GM18507 (cell line): Measurements from ENCODE around the gene RTN4.
A peak's percentile ranks its signal among the peaks of the same experiment; 100 is the strongest.
"Not testable (repeated sequence)": the region's sequence is repeated elsewhere in the genome, so short reads cannot be mapped to it uniquely, and the experiment has no call there.

Experiments used
- DNase-seq: peaks from one replicate; pipeline ENCODE4 v3.0.0; 2011; ENCODE audit warnings: low read depth; ENCODE audit not compliant: insufficient read length; ENCODE audit errors: extremely low spot score
- FAIRE-seq: peaks from 2 replicates; lab custom pipeline; 2011; peaks lifted over from hg19 to GRCh38; lab: Jason Lieb, UNC

Gene RTN4

GRCh38 chr2:55073000-55073983 is 23.0 kb upstream of the RTN4 start:
- DNase-seq, result no peak
- no peak for FAIRE-seq

DNA sequence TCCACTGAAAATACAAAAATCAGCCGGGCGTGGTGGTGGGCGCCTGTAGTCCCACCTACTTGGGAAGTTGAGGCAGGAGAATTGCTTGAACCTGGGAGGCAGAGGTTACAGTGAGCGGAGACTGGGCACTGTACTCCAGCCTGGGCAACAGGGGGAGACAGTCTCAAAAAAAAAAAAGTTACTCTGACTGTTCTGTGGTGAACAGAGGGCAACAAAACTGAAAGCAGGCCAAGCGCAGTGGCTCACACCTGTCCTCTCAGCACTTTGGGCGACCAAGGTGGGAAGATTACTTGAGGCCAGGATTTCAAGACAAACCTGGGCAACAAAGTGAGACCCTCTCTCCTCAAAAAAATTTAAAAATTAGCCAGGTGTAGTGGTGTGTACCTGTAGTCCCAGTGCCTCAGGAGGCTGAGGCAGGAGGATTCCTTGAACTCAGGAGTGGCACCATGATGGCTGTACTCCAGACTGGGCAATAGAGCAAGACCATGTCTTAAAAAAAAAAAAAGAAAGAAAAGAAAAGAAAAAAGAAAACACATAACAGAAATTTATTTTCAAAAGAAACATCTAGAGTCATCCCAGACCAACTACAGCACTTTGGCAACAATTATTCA is 13.6 kb upstream of the RTN4 start:
- FAIRE-seq (no peak), DNase-seq (no peak)

DNA sequence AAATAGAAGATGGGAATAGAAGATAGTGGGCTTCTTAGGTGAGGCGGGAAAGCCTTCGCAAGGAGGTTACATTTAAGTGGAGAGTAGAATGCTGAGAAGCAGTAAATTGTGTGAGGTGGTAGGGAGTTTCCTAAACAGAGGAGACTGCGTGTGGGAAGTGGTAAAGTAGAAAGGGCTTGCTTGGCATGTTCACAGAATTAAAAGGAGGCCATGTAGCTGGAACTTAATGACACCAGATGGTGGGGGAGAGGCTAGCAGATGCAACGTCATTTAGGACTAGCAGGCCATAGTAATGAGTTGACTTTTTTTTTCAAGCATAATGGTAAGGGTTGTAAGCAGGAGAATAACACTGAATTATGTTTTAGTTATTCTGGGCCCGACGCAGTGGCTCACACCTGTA is 13.0 kb upstream of the RTN4 start:
- no peak for DNase-seq

DNA sequence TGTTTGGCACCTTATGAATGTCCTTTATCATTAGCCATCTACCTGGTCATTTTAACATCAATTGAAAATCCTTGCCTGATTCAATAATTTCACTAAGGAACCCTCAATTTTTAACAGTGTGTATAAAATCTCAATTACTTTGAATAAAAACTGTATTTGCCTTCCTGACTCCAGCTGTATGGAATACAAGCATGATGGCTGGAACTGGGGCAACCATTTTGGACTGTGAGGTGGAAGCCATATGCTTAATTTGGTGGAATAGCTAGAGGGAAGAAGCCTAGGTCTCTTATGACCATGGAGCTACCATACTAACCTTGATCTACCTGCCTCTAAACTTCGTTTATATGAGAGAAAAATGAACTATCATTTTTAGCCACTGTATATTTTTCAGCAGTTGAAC is 12.5 kb upstream of the RTN4 start:
- DNase-seq (no peak), FAIRE-seq (no peak)

More for the DNA sequence above, 13.0 kb upstream of the RTN4 start:
- FAIRE-seq, result no peak

- FAIRE-seq (no peak), DNase-seq (no peak)
Observed at GRCh38 chr2:55061523-55062344, 11.5 kb upstream of the RTN4 start.

GRCh38 chr2:55059793-55060192 is 9.5 kb upstream of the RTN4 start:
- no peak for FAIRE-seq
- no peak for DNase-seq

GRCh38 chr2:55057474-55057873 is 7.2 kb upstream of the RTN4 start:
- no peak for FAIRE-seq
- DNase-seq, result no peak

GRCh38 chr2:55056024-55056521 is 5.8 kb upstream of the RTN4 start:
- no peak for DNase-seq
- no peak for FAIRE-seq

GRCh38 chr2:55054106-55054875 is 4.0 kb upstream of the RTN4 start:
- peak; percentile 86 for FAIRE-seq

DNA sequence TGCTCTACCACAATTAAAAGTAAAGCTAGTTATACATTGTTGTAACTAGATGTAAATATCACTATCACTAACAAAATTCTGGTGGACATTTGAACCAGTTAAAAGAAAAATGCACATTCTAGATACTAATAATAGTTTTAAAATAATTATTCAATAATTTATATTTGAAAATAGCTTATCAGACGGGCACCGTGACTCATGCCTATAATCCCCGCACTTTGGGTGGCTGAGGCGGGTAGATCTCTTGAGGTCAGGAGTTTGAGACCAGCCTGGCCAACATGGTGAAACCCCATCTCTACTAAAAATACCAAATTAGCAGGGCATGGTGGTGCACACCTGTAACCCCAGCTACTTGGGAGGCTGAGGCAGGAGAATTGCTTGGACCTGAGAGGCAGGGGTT is 3.0 kb upstream of the RTN4 start:
- FAIRE-seq, DNase-seq: not testable (repeated sequence)

More at GRCh38 chr2:55054106-55054875, 4.0 kb upstream of the RTN4 start:
- DNase-seq, result no peak

DNA sequence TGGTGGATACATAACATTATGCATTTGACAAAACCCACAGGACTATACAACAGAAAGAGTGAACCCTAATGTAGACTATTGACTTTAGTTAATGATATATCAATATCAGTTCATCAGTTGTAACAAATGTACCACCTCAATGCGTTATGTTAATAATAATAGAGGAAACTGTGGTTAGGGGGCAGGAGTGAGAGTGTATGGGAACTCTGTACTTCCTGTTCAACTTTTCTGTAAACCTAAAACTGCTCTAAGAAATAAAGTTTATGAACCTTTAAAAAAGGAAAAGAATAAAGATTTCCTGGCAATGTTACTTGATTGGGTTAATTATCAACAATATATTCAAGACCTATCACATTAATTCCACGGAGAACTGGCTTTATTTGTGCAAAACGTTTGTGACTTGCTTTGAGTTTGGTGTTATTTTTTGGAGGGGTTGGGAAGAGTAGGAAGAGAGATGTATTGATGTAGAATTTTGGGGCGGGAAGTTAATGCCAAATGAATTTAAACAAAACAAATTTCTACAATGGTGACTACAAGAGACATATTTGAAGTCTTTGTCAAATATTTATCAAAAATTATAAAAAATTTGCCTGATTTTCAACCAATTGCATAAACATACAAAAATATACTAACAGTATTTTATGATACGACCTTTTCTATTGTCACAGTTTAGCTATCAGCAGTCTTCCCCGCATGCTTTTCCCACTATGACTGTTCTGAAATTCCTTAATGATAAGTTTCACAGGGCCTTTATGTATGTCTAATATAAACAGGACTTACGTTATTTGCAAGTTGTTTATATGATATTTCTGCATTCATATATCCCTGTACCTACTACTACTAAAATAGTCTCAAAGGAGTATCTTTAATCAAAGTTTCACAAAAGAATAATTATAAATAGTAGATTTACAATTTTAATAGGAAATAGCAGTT is 2.1 kb upstream of the RTN4 start:
- FAIRE-seq, result peak; percentile 74

GRCh38 chr2:55051026-55051866 is 995 bp upstream of the RTN4 start:
- FAIRE-seq (peak; percentile 67), DNase-seq (no peak)

More for the DNA sequence above, 2.1 kb upstream of the RTN4 start:
- DNase-seq, result no peak

DNA sequence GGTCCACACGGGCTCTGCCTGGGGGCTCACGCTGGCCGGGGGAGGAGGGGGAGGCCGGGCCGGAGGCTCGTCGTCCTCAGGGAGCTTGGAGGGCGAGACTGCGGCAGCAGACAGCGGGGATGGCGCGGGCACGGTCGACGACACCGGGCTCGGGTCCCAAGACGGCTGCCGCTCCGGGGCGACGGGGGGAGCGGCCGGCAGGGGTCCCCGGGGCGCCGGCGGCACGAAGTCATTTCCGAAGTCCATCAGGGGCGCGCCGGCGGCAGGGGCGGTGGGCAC is 491 bp downstream of the RTN4 start:
- DNase-seq (no peak), FAIRE-seq (no peak)

DNA sequence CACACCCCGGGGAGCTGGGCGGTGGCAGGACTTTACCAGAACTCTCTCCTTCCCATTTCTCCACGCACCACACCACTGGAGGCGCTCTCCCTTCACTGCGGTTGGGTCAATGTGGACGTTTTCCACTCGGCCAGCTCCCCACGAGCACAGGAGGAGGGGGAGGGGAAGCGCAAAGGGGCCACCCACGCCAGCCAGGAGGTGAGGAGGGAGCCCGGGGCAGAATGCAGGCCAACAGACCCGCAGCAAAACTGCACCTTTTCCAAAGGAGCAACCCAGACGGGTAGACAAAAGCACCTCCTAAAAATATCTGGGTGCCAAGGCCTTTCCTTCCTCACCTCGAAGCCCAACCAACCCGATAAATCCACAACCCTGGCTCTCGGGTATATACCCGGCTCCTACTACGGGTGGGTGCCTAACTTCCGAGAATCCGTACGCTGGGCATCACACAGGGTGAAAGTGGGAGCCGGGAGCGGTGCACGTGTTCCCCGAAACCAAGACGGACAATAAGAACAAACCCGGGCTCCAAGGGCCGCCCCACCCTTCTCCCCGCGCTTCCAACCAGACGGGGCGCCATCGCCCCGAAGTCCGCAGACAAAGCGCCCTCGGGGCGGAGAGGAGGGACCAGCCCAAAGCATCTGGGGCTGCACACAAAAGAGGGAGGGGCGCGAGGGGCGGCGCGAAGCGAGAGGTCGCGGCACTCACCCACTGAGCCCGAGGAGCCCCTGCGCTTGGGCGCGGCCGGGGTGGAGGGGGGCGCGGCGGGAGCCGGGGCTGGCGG is 1.0 kb downstream of the RTN4 start:
- FAIRE-seq (peak; percentile 65), DNase-seq (no peak)

- FAIRE-seq, result no peak
- DNase-seq, result no peak
Observed at GRCh38 chr2:55048508-55049042, 1.7 kb downstream of the RTN4 start.

DNA sequence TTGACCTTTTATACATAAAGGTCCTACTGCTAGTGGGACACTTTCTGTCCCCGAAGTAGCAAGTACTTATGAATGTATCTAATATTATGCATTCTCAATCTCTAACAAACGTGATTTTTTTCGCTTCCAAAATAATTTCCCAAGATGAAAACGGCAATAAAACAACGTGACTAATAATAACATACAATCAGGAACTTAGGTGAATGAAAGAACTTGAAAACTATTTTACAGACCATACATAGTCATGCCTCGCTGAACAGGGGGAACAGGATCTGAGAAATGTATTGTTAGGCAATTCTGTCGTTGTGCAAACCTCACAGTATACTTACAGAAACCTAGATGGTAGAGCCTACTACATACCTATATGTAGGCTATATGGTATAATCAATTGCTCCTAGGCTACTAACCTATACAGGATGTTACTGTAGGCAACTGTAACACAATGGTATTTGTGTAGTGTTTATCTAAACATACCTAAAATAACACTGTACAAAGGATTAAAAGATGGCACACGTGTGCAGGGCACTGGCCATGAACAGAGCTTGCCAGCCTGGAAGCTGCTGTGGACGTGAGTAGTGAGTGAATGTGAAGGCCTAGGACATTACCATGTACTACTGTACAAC is 2.5 kb downstream of the RTN4 start:
- FAIRE-seq, result no peak
- no peak for DNase-seq
